GM19452 (cell line): Measurements from ENCODE around the gene CD247.

Experiments
- ATAC-seq: cut with Tn5 transposase; IDR thresholded peaks from one replicate; pipeline ENCODE4 v1.9.1; 2021; ENCODE audit not compliant: unreplicated experiment

Gene CD247

GRCh38 chr1:167419245-167419644, 99.1 kb downstream of the CD247 start:
- no peak for ATAC-seq

- no peak for ATAC-seq
These were observed 99.9 kb downstream of the CD247 start for GRCh38 chr1:167418391-167418790.

DNA sequence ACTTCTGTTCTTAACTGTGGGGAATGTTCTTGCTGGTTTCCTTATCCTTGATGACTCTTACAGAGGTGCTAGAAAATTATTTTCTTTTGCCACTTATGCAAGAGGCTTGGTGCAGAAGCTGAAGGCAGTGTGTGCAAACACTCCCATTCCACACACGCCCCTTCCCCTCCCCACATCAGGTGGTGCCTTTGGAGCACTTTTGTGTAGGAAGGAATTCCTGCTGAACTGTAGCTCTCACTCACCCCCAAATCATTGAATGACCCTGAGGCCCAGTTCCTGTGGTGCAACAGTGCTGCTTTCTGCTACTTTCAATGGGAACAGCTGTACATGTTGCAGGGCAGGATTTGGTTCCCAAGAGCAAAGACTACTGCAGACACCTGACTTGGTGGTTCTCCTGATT, 101.8 kb downstream of the CD247 start:
- no peak for ATAC-seq

GRCh38 chr1:167413328-167413727, 105.0 kb downstream of the CD247 start:
- ATAC-seq: no peak

DNA sequence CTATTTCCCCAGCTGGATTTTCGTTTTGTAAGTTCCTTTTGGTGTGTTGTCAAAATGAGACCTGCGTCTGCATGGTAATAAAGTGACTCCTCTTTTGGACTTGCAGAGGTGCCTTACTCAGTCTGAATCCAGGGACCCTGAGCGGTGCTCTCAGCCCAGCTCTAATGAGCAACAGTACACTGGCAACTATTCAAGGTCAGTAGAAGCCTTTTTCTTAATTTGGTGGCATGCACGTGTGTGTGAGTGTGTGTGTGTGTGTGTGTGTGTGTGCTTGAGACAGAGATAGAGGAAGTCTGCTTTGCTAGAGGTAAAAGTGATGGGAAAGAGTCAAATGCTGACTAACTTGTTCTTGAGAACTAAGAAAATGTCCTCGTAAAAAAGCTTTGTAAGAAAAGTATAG, 105.4 kb downstream of the CD247 start:
- no peak for ATAC-seq

- no peak for ATAC-seq
These were observed 106.3 kb downstream of the CD247 start for GRCh38 chr1:167412072-167412471.

DNA sequence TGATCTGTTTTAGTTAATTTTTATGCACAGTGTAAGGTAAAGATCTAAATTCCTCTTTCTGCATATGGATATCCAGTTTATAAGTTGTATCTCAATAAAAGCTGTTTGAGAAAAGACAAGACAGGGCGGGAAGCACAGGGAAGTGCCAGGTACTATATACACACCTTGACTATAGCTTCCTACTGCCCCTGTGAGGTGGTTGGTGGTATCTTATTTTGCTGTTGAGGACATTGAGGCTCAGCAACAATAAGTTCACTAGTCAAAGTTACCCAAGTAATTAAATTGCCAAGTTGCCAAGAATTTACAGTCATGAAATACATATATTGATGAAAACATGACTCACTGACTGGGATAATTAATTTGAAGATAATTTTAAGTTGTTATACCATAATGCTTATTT, 109.1 kb downstream of the CD247 start:
- no peak for ATAC-seq

GRCh38 chr1:167408355-167408754, 110.0 kb downstream of the CD247 start:
- ATAC-seq: no peak

- ATAC-seq: no peak
These were observed 113.4 kb downstream of the CD247 start for GRCh38 chr1:167404908-167405307.

- no peak for ATAC-seq
These were observed 114.0 kb downstream of the CD247 start for GRCh38 chr1:167404161-167404888.

DNA sequence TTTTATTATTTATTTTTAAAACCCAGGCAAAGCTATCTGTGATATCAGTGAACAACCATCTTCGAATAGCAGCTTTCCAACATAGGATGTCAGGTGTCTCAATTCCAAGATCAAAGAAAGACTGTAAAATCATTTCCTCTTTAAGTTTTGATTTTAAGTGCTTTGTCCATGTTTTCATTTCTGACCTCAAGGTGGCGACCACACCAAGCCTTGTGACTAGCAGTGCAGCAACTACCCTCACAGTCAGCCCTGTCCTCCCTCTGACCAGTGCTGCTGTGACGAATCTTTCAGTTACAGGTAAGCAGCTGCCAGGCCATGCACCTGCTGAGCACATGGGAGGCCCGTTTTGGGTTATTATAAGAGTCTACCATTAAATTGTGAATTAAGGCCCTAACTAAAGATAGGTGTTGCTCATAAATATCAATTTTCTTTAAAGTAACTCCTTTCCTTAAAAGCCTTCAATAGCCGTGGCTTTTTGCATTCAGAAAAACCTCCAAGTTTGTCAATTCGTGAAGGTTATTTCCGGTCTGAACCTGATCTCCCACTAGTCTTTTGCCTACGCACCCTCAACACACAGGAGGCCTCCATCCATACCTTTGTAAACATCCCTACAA, 117.0 kb downstream of the CD247 start:
- ATAC-seq: peak; percentile 69

DNA sequence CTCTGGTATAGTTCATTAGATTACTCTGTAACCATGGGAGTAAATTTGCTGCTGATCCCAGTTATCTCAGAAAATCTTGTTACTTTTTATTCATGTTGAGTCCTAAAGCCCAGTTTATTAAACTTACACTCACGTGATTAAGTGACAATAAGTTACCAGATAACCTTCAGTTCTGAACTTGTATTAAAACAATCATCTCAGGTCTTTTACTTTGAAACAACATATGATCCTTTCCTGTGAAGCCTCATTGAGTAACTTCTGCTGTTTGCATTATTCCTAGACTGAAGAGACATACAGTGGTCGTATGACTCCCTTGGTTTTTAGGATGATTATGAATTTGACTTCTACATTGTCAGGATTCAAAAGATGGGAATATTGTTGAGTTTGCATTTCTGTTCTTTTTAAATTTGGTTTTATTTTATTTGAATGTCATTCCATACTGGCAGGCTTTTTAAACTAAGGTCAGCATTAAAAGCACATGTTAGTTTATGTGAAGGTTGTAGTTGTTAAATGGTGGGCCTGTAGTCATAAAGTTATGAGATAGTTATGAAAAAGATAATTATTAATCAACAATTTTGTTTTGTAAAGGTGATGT, 117.9 kb downstream of the CD247 start:
- no peak for ATAC-seq

- no peak for ATAC-seq
These were observed 126.1 kb downstream of the CD247 start for GRCh38 chr1:167392200-167392696.

GRCh38 chr1:167388976-167389375, 129.4 kb downstream of the CD247 start:
- no peak for ATAC-seq

- ATAC-seq: no peak
These were observed 130.9 kb downstream of the CD247 start for GRCh38 chr1:167387251-167387910.
